GM12872 (cell line): ENCODE data around the gene RAI1.

Experiments used
- TF ChIP-seq, protein P1 (sequence below): IDR thresholded peaks from 3 replicates; pipeline ENCODE4 v1.5.1; 2011; ENCODE audit warnings: low read depth, mild to moderate bottlenecking, low read length, moderate library complexity; ENCODE audit not compliant: insufficient read depth

RAI1 gene

GRCh38 chr17:17682293-17682736 lies 1.1 kb downstream of the RAI1 start:
- TF ChIP-seq, protein P1, sequence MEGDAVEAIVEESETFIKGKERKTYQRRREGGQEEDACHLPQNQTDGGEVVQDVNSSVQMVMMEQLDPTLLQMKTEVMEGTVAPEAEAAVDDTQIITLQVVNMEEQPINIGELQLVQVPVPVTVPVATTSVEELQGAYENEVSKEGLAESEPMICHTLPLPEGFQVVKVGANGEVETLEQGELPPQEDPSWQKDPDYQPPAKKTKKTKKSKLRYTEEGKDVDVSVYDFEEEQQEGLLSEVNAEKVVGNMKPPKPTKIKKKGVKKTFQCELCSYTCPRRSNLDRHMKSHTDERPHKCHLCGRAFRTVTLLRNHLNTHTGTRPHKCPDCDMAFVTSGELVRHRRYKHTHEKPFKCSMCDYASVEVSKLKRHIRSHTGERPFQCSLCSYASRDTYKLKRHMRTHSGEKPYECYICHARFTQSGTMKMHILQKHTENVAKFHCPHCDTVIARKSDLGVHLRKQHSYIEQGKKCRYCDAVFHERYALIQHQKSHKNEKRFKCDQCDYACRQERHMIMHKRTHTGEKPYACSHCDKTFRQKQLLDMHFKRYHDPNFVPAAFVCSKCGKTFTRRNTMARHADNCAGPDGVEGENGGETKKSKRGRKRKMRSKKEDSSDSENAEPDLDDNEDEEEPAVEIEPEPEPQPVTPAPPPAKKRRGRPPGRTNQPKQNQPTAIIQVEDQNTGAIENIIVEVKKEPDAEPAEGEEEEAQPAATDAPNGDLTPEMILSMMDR: no peak

GRCh38 chr17:17682737-17683680 lies 1.8 kb downstream of the RAI1 start:
- TF ChIP-seq, protein P1: no peak

DNA sequence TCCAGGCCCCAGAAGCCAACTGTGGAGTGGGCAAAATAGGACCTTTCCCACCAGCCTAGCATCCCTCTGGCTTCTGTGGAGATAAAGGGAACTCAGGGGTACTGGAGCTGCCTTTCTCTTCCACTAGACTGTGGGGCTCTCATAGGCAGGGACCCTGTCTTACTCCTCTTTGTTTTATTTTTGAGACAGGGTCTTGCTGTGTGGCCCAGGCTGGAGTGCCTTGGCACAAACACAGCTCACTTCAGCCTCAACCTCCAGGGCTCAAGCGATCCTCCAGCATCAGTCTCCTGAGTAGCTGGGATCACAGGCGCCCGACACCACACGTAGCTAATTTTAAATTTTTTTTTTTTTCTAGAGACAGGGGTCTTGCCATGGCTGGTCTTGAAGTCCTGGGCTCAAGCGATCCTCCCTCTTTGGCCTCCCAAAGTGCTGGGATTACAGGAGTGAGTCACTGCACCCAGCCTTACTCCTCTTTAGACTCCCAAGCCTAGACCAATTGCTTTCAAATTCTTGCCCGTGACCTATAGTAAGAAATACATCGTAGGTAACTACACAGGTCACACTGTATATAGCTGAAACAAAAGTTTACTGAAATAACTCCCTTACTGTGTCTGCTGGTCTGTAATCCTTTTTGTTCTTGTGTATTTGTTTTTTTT lies 2.6 kb downstream of the RAI1 start:
- TF ChIP-seq, protein P1: no peak

DNA sequence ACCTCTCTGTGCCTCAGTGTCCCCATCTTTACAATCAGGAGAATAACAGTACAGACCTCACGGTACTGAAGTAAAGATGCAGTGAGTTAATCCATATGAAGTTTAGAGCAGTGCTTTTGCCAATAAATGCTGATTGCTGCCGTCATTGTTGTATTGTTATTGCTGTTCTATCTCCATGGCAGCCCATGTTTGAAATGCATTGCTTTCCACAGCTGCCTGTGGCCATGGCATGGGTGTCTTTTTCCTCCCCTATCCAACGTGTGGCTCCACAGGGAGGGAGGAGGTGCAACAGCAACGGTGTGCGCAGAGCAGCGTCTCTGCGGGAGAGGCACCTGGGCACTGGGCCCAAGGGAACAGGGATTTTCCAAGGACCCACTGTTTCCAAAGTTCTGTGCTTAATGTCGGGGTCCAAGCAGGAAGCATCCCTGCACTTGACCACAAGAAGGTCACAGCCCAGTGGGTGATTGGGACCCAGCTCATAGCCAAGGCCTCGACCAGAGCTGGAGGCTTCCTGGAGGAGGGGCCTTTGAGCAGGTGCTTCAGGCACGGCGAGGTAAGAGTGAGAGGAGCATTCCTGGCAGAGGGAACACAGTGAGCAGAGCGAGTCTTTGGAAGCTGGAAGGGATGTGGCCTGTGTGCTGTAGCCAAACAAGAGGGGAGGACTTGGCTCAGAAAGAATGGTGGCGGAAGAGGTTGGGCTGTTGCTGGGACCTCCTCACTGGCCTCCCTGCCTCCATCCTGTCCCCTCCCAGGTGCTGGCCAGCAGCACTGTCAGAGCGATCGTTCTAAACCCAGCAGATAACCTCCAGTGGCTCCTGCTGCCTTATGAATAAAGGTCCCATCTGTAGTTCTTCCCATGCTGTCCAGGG lies 3.9 kb downstream of the RAI1 start:
- TF ChIP-seq, protein P1: no peak

DNA sequence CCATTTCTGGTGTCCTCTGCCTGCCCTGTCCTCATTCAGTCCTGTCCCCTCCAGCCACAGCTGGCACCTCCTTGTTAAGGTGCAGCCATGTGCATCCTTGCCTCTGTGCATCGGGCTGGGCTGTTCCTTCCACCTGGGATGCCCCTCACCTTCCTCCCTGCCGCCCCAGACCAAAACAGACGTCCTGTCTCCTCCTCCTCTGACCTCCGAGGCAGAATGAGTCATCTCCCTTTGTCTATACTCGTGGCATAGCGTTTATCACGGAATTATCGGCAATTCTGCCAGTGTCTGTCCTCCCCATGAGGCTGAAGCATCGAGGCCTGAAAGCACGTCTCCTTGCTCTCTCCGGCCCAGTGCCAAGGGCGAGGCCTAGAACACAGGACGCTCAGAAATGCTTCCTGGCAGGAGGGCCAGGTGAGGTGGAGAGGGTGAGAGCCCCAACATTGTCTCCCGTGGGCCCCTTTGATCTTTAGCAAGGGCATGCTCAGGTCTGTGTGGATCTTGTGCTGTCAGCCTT lies 4.6 kb downstream of the RAI1 start:
- TF ChIP-seq, protein P1: no peak

DNA sequence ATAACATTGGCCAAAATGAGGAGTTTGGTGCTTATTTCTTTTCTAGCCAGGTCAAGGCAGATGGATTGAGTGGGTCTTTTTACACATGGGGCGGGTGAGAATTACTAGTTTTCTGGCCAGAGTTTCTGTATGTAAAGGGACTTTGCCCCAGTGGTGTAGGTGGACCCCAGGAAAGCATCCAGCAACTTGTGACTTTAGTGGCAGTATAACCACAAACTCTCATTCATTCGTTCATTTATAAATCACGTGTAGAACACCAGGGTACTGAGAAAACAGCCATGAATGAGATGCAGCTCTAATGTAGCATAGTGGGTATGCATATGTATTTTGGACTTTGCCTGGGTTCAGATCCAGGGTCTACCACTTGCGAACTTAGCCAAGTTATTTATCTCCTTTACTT lies 8.1 kb downstream of the RAI1 start:
- TF ChIP-seq, protein P1: no peak
